Measurements from ENCODE around the gene MFSD2B. TPM values are rescaled to one million over a fixed set of nuclear protein-coding genes. Genes with fewer than 3 reads are reported as not detected.

The MFSD2B gene, protein sequence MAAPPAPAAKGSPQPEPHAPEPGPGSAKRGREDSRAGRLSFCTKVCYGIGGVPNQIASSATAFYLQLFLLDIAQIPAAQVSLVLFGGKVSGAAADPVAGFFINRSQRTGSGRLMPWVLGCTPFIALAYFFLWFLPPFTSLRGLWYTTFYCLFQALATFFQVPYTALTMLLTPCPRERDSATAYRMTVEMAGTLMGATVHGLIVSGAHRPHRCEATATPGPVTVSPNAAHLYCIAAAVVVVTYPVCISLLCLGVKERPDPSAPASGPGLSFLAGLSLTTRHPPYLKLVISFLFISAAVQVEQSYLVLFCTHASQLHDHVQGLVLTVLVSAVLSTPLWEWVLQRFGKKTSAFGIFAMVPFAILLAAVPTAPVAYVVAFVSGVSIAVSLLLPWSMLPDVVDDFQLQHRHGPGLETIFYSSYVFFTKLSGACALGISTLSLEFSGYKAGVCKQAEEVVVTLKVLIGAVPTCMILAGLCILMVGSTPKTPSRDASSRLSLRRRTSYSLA
- total RNA-seq, result 0.39 TPM
- not detected for polyA plus RNA-seq

DNA sequence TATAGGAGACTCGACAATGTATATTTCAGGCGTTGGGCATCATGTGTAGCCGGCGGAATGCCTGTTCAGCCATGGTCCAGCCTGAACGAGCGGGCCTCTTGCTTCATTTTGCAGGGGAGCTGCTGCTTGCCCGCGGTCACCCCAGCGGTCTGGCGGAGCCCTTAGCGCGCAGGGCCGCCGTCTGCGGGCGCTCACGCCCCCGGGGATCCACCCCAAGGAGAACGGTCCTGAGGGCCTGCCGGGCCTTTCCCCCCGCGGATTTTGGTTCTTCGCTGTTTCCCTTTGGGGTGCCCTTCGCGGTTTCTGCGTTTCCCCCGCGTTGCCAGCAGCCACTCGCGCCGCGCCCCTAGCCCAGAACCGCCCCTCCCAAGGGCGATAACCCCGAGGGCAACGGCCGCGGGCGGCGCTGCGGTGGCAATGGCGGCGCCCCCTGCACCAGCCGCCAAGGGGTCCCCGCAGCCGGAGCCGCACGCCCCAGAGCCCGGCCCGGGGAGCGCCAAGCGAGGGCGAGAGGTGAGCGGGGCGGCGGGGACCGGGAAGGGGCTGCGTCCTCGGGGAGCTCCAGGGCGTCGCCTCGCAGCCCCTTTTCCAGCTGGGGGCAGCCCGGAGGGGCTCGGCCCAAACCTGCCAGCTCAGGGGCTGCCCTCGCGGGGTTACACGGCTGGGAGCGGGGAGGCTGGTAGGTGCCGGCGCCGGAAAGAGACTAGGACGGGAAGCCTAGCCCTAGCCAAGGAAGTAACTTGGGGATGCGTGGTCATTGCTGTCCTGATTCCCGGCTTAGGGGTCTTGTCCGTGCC is at the start of gene MFSD2B:
MFSD2B (plus strand) TSS at position 406 of the 797 bp plus-strand sequence; CDS start at position 418, 12 bp downstream.
- no peak for DNase-seq
- peak in 1 of 2 donors; percentile 11 for ATAC-seq (ENCODE audit: low read depth in 2 of 2)
- H3K9me3 ChIP-seq (ENCODE audit: control insufficient read depth in 2 of 2, low read length in 2 of 2), result no peaks in the 10 kb centered on the region
- H3K36me3 ChIP-seq (ENCODE audit: control insufficient read depth, insufficient read depth, low read length), result no peaks in the 10 kb centered on the region
- Mint-ChIP-seq H3K27ac (no peak within 1 kb of the TSS), H3K4me3 (peak within 1 kb of the TSS in 1 of 4 donors; percentile 28), H3K9me3 (no peaks in the 10 kb centered on the region), H3K36me3 (peaks cover 3% of the 10 kb centered on the region), H3K27me3 (peaks cover 34% of the 10 kb centered on the region), H3K4me1 (peaks cover 0 to 6% (median 3%) of the 10 kb centered on the region in 4 donors)
- H3K4me1 ChIP-seq (ENCODE audit: control insufficient read depth, insufficient read depth, low read length, poor library complexity, severe bottlenecking), result peaks cover 12% of the 10 kb centered on the region
- H3K27me3 ChIP-seq (ENCODE audit: control insufficient read depth, insufficient read depth, low read length), result peaks cover 16% of the 10 kb centered on the region
- H3K4me3 ChIP-seq (ENCODE audit: low read depth, low read length), result no peak within 1 kb of the TSS
- no peak within 1 kb of the TSS for H3K27ac ChIP-seq (ENCODE audit: insufficient read depth, low read length, poor library complexity, severe bottlenecking)

DNA sequence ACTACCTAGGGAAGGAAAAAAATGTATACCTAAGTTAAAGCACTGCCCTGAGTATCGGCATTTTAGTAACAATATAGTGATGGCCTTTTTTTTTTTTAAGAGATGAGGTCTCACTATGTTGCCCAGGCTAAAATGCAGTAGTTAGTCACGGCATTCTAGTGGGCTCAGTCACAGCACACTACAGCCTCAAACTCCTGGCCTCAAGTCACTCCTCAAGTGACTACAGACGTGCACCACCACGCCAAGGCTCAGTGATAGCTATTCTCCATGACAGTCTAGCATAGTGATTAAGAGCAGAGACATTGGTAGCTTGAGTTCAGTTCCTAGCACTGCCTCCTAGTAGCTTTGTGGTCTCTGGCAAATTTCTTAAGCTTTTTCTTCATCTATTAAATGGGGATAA is 42.0 kb upstream of the MFSD2B start:
- H3K27ac ChIP-seq (ENCODE audit: insufficient read depth, low read length, poor library complexity, severe bottlenecking), result no peak overlapping the region
- Mint-ChIP-seq H3K36me3 (peaks cover 11% of the 10 kb centered on the region), H3K4me1 (peaks cover 0 to 2% (median 0%) of the 10 kb centered on the region in 4 donors), H3K4me3 (no peak overlapping the region), H3K27ac (no peak overlapping the region), H3K27me3 (no peaks in the 10 kb centered on the region), H3K9me3 (peaks cover 0 to 1% (median 0%) of the 10 kb centered on the region in 7 donors)
- ATAC-seq (ENCODE audit: low read depth in 2 of 2), result no peak
- H3K4me3 ChIP-seq (ENCODE audit: low read depth, low read length), result no peak overlapping the region
- peaks cover 5% of the 10 kb centered on the region for H3K36me3 ChIP-seq (ENCODE audit: control insufficient read depth, insufficient read depth, low read length)
- no peaks in the 10 kb centered on the region for H3K4me1 ChIP-seq (ENCODE audit: control insufficient read depth, insufficient read depth, low read length, poor library complexity, severe bottlenecking)
- DNase-seq, result no peak
- no peaks in the 10 kb centered on the region for H3K9me3 ChIP-seq (ENCODE audit: control insufficient read depth in 2 of 2, low read length in 2 of 2)
- H3K27me3 ChIP-seq (ENCODE audit: control insufficient read depth, insufficient read depth, low read length), result no peaks in the 10 kb centered on the region

DNA sequence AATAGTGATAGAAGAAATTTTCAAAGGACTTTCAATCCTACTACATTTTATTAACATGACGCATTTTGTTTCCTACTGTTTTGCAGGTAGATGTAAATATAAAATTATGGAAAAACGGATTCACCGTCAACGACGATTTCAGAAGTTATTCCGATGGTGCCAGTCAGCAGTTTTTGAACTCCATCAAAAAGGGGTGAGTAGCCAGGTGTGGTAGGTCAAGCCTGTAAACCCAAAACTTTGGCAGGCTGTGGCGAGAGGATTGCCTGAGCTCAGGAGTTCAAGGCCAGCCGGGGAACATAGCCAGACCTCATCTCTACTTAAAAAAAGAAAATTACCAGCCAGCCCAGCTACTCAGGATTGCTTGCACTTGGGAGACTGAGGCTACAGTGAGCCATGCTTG is 33.0 kb upstream of the MFSD2B start:
- Mint-ChIP-seq H3K4me3 (no peak overlapping the region), H3K27ac (no peak overlapping the region), H3K9me3 (no peaks in the 10 kb centered on the region), H3K36me3 (peaks cover 16% of the 10 kb centered on the region), H3K27me3 (no peaks in the 10 kb centered on the region), H3K4me1 (peaks cover 0 to 5% (median 0%) of the 10 kb centered on the region in 4 donors)
- Histone ChIP-seq H3K4me1 (ENCODE audit: control insufficient read depth, insufficient read depth, low read length, poor library complexity, severe bottlenecking) (no peaks in the 10 kb centered on the region), H3K4me3 (ENCODE audit: low read depth, low read length) (no peak overlapping the region), H3K27ac (ENCODE audit: insufficient read depth, low read length, poor library complexity, severe bottlenecking) (no peak overlapping the region), H3K36me3 (ENCODE audit: control insufficient read depth, insufficient read depth, low read length) (peaks cover 8% of the 10 kb centered on the region), H3K27me3 (ENCODE audit: control insufficient read depth, insufficient read depth, low read length) (no peaks in the 10 kb centered on the region), H3K9me3 (ENCODE audit: control insufficient read depth in 2 of 2, low read length in 2 of 2) (no peaks in the 10 kb centered on the region)
- no peak for DNase-seq
- no peak for ATAC-seq (ENCODE audit: low read depth in 2 of 2)

DNA sequence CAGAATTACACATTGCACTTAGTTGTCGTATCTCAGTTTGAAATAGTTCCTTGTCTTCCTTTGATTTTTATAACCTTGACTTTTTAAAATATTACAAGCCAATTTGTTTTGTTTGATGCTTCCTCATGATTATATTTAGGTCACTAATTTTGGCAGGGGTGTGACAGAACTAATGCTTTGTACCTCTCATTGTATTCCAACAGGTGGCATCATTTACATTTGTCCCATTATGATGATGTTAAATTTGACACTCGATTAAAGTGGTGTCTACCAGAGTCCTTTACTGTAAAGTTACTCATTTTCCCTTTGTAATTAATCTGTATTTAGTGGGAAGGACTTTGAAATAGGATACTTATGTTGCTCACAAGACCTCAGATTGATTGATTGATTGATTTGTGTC is 21.5 kb upstream of the MFSD2B start:
- ATAC-seq (ENCODE audit: low read depth in 2 of 2) (peak in 1 of 2 donors; percentile 62), DNase-seq (peak in 2 of 3 donors; percentile 36 to 48)
- H3K9me3 Mint-ChIP-seq, result no peaks in the 10 kb centered on the region
- H3K4me3 Mint-ChIP-seq, result no peak overlapping the region
- no peaks in the 10 kb centered on the region for H3K4me1 ChIP-seq (ENCODE audit: control insufficient read depth, insufficient read depth, low read length, poor library complexity, severe bottlenecking)
- no peak overlapping the region for H3K27ac ChIP-seq (ENCODE audit: insufficient read depth, low read length, poor library complexity, severe bottlenecking)
- peaks cover 14% of the 10 kb centered on the region for H3K36me3 Mint-ChIP-seq
- H3K27me3 Mint-ChIP-seq, result no peaks in the 10 kb centered on the region
- no peak overlapping the region for H3K4me3 ChIP-seq (ENCODE audit: low read depth, low read length)
- no peaks in the 10 kb centered on the region for H3K9me3 ChIP-seq (ENCODE audit: control insufficient read depth in 2 of 2, low read length in 2 of 2)
- no peaks in the 10 kb centered on the region for H3K27me3 ChIP-seq (ENCODE audit: control insufficient read depth, insufficient read depth, low read length)
- no peak overlapping the region for H3K27ac Mint-ChIP-seq
- peaks cover 10% of the 10 kb centered on the region for H3K36me3 ChIP-seq (ENCODE audit: control insufficient read depth, insufficient read depth, low read length)
- peaks cover 0 to 13% (median 1%) of the 10 kb centered on the region in 4 donors for H3K4me1 Mint-ChIP-seq

DNA sequence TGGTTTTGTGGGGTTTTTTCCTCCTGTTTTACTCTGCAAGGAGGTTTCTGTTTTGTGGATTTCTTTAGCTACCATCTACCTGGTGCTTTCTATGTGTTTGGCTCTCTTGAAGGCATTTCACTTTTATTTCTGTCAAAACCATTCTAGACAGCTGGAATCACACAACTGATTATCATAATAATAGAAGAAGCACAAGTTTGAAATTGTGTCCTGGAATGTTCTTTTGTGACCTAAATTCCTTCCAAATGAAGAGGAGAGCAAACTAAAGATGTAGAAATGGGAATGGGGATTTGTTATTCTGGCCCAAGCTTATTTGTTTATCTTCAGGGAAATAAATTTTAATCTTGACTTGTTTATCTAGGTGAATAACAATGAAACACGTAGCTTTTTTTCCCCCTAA is 17.0 kb upstream of the MFSD2B start:
- H3K36me3 Mint-ChIP-seq, result peaks cover 12% of the 10 kb centered on the region
- H3K4me1 Mint-ChIP-seq, result peaks cover 0 to 13% (median 1%) of the 10 kb centered on the region in 4 donors
- H3K36me3 ChIP-seq (ENCODE audit: control insufficient read depth, insufficient read depth, low read length), result no peaks in the 10 kb centered on the region
- no peaks in the 10 kb centered on the region for H3K27me3 ChIP-seq (ENCODE audit: control insufficient read depth, insufficient read depth, low read length)
- no peaks in the 10 kb centered on the region for H3K4me1 ChIP-seq (ENCODE audit: control insufficient read depth, insufficient read depth, low read length, poor library complexity, severe bottlenecking)
- no peak for DNase-seq
- no peaks in the 10 kb centered on the region for H3K27me3 Mint-ChIP-seq
- no peak for ATAC-seq (ENCODE audit: low read depth in 2 of 2)
- no peaks in the 10 kb centered on the region for H3K9me3 ChIP-seq (ENCODE audit: control insufficient read depth in 2 of 2, low read length in 2 of 2)
- no peak overlapping the region for H3K4me3 Mint-ChIP-seq
- no peak overlapping the region for H3K27ac ChIP-seq (ENCODE audit: insufficient read depth, low read length, poor library complexity, severe bottlenecking)
- H3K27ac Mint-ChIP-seq, result peak overlapping the region in 1 of 3 donors; percentile 38
- no peak overlapping the region for H3K4me3 ChIP-seq (ENCODE audit: low read depth, low read length)
- H3K9me3 Mint-ChIP-seq, result no peaks in the 10 kb centered on the region

DNA sequence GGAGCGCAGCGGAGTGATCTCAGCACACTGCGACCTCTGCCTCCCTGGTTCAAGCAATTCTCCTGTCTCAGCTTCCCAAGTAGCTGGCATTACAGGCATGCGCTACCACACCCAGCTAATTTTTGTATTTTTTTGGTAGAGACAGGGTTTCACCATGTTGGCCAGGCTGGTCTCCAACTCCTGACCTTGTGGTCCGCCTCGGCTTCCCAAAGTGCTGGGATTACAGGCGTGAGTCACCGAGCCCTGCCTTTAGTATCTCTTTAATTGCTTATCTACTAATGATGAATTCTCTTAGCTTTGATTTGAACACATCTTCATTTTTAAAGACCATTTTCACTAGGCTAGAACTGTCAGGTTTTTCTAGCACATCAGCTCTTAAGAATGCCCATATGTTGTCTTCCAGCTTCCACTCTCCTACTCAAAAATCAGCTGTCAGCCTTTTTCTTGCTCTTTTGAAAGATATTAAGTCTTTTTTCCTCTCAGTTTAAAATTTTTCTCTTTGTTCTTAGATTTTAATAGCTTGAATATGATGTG is 16.1 kb upstream of the MFSD2B start:
- Histone ChIP-seq H3K9me3 (ENCODE audit: control insufficient read depth in 2 of 2, low read length in 2 of 2) (no peaks in the 10 kb centered on the region), H3K4me1 (ENCODE audit: control insufficient read depth, insufficient read depth, low read length, poor library complexity, severe bottlenecking) (no peaks in the 10 kb centered on the region), H3K27ac (ENCODE audit: insufficient read depth, low read length, poor library complexity, severe bottlenecking) (no peak overlapping the region), H3K27me3 (ENCODE audit: control insufficient read depth, insufficient read depth, low read length) (no peaks in the 10 kb centered on the region), H3K4me3 (ENCODE audit: low read depth, low read length) (no peak overlapping the region), H3K36me3 (ENCODE audit: control insufficient read depth, insufficient read depth, low read length) (no peaks in the 10 kb centered on the region)
- Mint-ChIP-seq H3K9me3 (no peaks in the 10 kb centered on the region), H3K36me3 (peaks cover 10% of the 10 kb centered on the region), H3K4me3 (no peak overlapping the region), H3K27ac (no peak overlapping the region), H3K27me3 (no peaks in the 10 kb centered on the region), H3K4me1 (peaks cover 0 to 9% (median 0%) of the 10 kb centered on the region in 4 donors)
- ATAC-seq (ENCODE audit: low read depth in 2 of 2), result no peak
- DNase-seq, result no peak

DNA sequence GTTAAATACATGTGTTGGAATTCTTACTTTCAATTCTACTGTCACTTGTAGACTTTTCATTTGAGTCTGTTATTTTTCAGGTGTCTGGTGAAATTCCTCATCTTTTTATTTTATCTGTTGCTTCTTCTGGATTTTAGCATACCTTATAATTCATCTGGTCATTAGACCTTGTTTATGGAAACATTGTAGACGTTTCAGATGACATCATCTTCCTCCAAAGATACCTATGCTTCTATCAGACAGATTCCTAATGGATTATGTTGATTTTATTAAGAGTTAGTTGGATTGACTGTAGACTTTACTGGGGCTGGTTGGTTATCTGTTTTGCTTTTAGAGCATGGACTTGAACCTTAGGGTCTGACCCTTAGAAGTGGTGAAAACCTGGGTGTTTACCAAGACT is 15.3 kb upstream of the MFSD2B start:
- no peaks in the 10 kb centered on the region for H3K9me3 Mint-ChIP-seq
- no peak overlapping the region for H3K4me3 ChIP-seq (ENCODE audit: low read depth, low read length)
- H3K27me3 ChIP-seq (ENCODE audit: control insufficient read depth, insufficient read depth, low read length), result no peaks in the 10 kb centered on the region
- no peaks in the 10 kb centered on the region for H3K27me3 Mint-ChIP-seq
- no peaks in the 10 kb centered on the region for H3K4me1 ChIP-seq (ENCODE audit: control insufficient read depth, insufficient read depth, low read length, poor library complexity, severe bottlenecking)
- no peak for ATAC-seq (ENCODE audit: low read depth in 2 of 2)
- H3K27ac ChIP-seq (ENCODE audit: insufficient read depth, low read length, poor library complexity, severe bottlenecking), result no peak overlapping the region
- H3K9me3 ChIP-seq (ENCODE audit: control insufficient read depth in 2 of 2, low read length in 2 of 2), result no peaks in the 10 kb centered on the region
- H3K4me3 Mint-ChIP-seq, result no peak overlapping the region
- DNase-seq, result no peak
- peaks cover 0 to 9% (median 0%) of the 10 kb centered on the region in 4 donors for H3K4me1 Mint-ChIP-seq
- no peak overlapping the region for H3K27ac Mint-ChIP-seq
- peaks cover under 1% of the 10 kb centered on the region for H3K36me3 ChIP-seq (ENCODE audit: control insufficient read depth, insufficient read depth, low read length)
- peaks cover 12% of the 10 kb centered on the region for H3K36me3 Mint-ChIP-seq
